PC-9 (cell line): ENCODE measurements around the gene CFAP54. TPM values are rescaled to one million over a fixed set of nuclear protein-coding genes. Genes with fewer than 3 reads are reported as not detected.

Experiments used
- BruUV-seq: library from RNA; stranded (reverse); fragments of 400-500 nt; replicated peaks from 2 replicates; lab custom pipeline; 2021; lab: Mats Ljungman, UMichigan
- CTCF ChIA-PET: fragments of 300-600 bp; sonication (Branson Sonifier 250); formaldehyde crosslinking; loops from one replicate; lab custom pipeline; 2022; ENCODE audit warnings: antibody characterized with exemption; lab: Charles Lee
- POLR2A ChIA-PET: fragments of 300-600 bp; sonication (Branson Sonifier 250); formaldehyde crosslinking; loops from one replicate; lab custom pipeline; 2022; ENCODE audit warnings: antibody characterized with exemption; ENCODE audit not compliant: unreplicated experiment; lab: Charles Lee
- DNase-seq, 2 experiments: peaks; one replicate each; pipeline versions ENCODE4 v3.0.0 to v3.0.0-alpha.2; 2015 to 2022; ENCODE audit warnings: mixed read lengths in 1 of 2
- H2AFZ ChIP-seq: fragments of 200-600 bp; sonication (generic); 2 replicates; pipeline ENCODE4 v1.8.1; 2017; ENCODE audit warnings: antibody characterized with exemption
- H3F3A ChIP-seq: fragments of 200-600 bp; sonication (generic); 2 replicates; pipeline ENCODE4 v1.8.1; 2017; ENCODE audit warnings: antibody characterized with exemption, mild to moderate bottlenecking, low read depth; ENCODE audit not compliant: insufficient read depth
- H3K27ac ChIP-seq: fragments of 200-600 bp; sonication (generic); 2 replicates; pipeline ENCODE4 v1.6.1; 2016; ENCODE audit warnings: mixed run types
- H3K27me3 ChIP-seq: fragments of 200-600 bp; sonication (generic); 2 replicates; pipeline ENCODE4 v1.6.1; 2016; ENCODE audit warnings: low read depth, mixed run types; ENCODE audit not compliant: insufficient read depth
- H3K36me3 ChIP-seq: fragments of 200-600 bp; sonication (generic); 2 replicates; pipeline ENCODE4 v1.6.1; 2016; ENCODE audit warnings: low read depth, mixed run types
- H3K4me1 ChIP-seq: fragments of 200-600 bp; sonication (generic); replicated peaks from 2 replicates; pipeline ENCODE4 v1.6.1; 2016; ENCODE audit warnings: mixed run types; ENCODE audit not compliant: insufficient read depth
- H3K4me2 ChIP-seq: fragments of 200-600 bp; sonication (generic); 2 replicates; pipeline ENCODE4 v1.6.1; 2017; ENCODE audit warnings: mixed run types
- H3K4me3 ChIP-seq: fragments of 200-600 bp; sonication (generic); 2 replicates; pipeline ENCODE4 v1.6.1; 2016; ENCODE audit warnings: mixed run types
- H3K79me2 ChIP-seq: fragments of 200-600 bp; sonication (generic); 2 replicates; pipeline ENCODE4 v1.6.1; 2017; ENCODE audit warnings: low read depth, mixed run types
- H3K9me2 ChIP-seq: fragments of 200-600 bp; sonication (generic); 2 replicates; pipeline ENCODE4 v1.8.1; 2017; ENCODE audit warnings: mild to moderate bottlenecking; ENCODE audit not compliant: insufficient read depth
- H3K9me3 ChIP-seq: fragments of 200-600 bp; sonication (generic); 2 replicates; pipeline ENCODE4 v1.8.1; 2016; ENCODE audit warnings: low read depth; ENCODE audit not compliant: insufficient read depth
- H4K20me1 ChIP-seq: fragments of 200-600 bp; sonication (generic); 2 replicates; pipeline ENCODE4 v1.8.1; 2017; ENCODE audit not compliant: insufficient read depth
- EZH2 ChIP-seq: fragments of 200-600 bp; sonication (generic); IDR thresholded peaks from 2 replicates; pipeline ENCODE4 v1.8.0; 2017; ENCODE audit warnings: antibody characterized with exemption, low read depth
- intact Hi-C: fragments of 100-400 bp; cut with micrococcal nuclease; formaldehyde crosslinking; loops from one replicate; pipeline ENCODE4 v1.10.0; 2022; ENCODE audit not compliant: unreplicated experiment
- total RNA-seq: library from RNA; stranded (reverse); gene quantifications from 2 replicates; pipeline ENCODE4 v1.2.3, GENCODE V29; 2021
- TF ChIP-seq, protein P1 (sequence below): fragments of 200-600 bp; sonication (generic); conservative IDR thresholded peaks from 2 replicates; pipeline ENCODE4 v1.6.1; 2017; ENCODE audit warnings: mixed run types, antibody characterized with exemption, mild to moderate bottlenecking, moderate library complexity

CFAP54 gene
- total RNA-seq, 1 experiment from 2014 or later: 16.4 TPM

DNA sequence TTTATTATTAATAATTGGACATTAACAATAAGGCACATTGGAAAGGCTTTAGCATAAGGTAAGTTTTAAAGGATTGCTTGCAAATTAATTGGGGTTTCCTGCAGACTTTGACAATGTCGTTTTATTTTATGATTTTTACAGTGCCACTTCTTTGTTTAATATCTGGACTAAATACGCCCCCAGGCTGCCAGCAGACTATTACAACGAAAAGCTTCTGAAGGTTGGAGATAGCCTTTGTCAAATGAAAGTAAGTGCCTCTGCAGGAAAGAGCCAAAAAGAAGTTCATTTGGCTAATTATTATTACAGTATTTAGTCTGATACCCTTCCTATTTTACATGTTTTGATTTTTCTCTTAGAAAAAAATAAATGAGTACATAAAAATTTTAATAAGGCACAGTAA, 11.3 kb downstream of the CFAP54 start:
- Histone ChIP-seq H4K20me1 (no peaks in the 10 kb centered on the region), H3K9me2 (0 out of 2 replicates have a peak, but pooled peaks cover 3% of the 10 kb centered on the region), H3K79me2 (no peaks in the 10 kb centered on the region), H3K9me3 (peaks cover 8% of the 10 kb centered on the region; the same call in 1 of the 2 replicates), H3K4me1 (peaks cover 32% of the 10 kb centered on the region), H3K4me2 (peak overlapping the region; percentile 59), H3K27me3 (no peaks in the 10 kb centered on the region), H3K27ac (peak overlapping the region; percentile 98), H3F3A (peaks cover 36% of the 10 kb centered on the region), H3K36me3 (peaks cover 13% of the 10 kb centered on the region; the same call in 1 of the 2 replicates), H2AFZ (peak overlapping the region; percentile 76; the same call in 1 of the 2 replicates), H3K4me3 (no peak overlapping the region)
- no peak for DNase-seq
- intact Hi-C loops: loop anchor here (1.0 to 5.0 kb wide), 3 partner anchors 11 to 283 kb away; partner anchors contain the start of gene CFAP54
- ChIA-PET CTCF (interaction anchor here (0.7 to 0.9 kb wide), 3 partner anchors 11 to 198 kb away, joined by 3 to 12 read pairs (median 10); partner anchors contain the start of gene CFAP54), POLR2A (interaction anchor here (1.0 kb wide), 1 partner anchor 99 kb away, joined by 4 read pairs; no protein-coding TSS in a partner anchor)
- TF ChIP-seq, protein P1, sequence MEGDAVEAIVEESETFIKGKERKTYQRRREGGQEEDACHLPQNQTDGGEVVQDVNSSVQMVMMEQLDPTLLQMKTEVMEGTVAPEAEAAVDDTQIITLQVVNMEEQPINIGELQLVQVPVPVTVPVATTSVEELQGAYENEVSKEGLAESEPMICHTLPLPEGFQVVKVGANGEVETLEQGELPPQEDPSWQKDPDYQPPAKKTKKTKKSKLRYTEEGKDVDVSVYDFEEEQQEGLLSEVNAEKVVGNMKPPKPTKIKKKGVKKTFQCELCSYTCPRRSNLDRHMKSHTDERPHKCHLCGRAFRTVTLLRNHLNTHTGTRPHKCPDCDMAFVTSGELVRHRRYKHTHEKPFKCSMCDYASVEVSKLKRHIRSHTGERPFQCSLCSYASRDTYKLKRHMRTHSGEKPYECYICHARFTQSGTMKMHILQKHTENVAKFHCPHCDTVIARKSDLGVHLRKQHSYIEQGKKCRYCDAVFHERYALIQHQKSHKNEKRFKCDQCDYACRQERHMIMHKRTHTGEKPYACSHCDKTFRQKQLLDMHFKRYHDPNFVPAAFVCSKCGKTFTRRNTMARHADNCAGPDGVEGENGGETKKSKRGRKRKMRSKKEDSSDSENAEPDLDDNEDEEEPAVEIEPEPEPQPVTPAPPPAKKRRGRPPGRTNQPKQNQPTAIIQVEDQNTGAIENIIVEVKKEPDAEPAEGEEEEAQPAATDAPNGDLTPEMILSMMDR: peak; percentile 34; the same call in 1 of the 2 replicates
- TF ChIP-seq EZH2: no peak
- BruUV-seq: no TSS peak

DNA sequence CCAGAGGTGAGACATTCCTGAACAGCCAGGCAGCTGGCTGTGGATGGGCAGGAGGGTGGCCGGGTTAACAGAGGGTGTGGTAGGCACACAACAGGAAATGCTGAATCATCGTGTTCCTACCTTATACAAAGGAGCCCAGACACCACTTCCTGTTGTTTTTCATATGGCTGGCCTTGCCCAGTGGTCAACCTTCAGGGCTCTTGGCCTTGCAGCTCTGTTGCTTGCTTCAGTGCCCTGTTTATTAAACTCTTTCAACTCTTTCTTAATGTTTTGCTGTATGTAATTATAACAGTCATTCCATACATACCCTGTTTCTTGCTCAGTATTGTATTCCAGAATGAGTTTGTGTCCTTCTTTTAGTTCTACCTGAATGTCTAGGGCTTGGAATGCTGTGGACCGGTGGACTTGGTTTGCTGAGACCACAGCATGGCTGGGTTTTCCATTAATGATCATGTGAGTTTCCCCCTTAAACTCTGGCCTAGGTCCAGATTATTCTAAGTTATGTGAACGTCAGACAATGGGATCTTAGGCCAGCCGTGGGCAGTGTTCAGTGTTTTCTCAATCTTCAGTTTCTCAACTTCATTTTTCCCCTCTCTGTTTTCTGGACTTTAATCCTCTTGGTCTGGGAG, 11.9 kb downstream of the CFAP54 start:
- Histone ChIP-seq H3K4me2 (peak overlapping the region; percentile 59), H3K9me2 (0 out of 2 replicates have a peak, but pooled peaks cover 3% of the 10 kb centered on the region), H3K27me3 (no peaks in the 10 kb centered on the region), H3K79me2 (no peaks in the 10 kb centered on the region), H4K20me1 (no peaks in the 10 kb centered on the region), H3K4me1 (peaks cover 32% of the 10 kb centered on the region), H3K27ac (peak overlapping the region; percentile 98), H3F3A (peaks cover 36% of the 10 kb centered on the region), H3K4me3 (peak overlapping the region; percentile 34; the same call in 1 of the 2 replicates), H3K9me3 (peaks cover 8% of the 10 kb centered on the region; the same call in 1 of the 2 replicates), H2AFZ (peak overlapping the region; percentile 76), H3K36me3 (peaks cover 11% of the 10 kb centered on the region; the same call in 1 of the 2 replicates)
- TF ChIP-seq, protein P1: no peak
- no peak for TF ChIP-seq EZH2
- CTCF ChIA-PET: interaction anchor here (0.7 to 0.9 kb wide), 3 partner anchors 12 to 199 kb away, joined by 3 to 12 read pairs (median 10); partner anchors contain the start of gene CFAP54
- peak; percentile 72 to 85 for DNase-seq
- POLR2A ChIA-PET: interaction anchor here (1.0 kb wide), 1 partner anchor 100 kb away, joined by 4 read pairs; no protein-coding TSS in a partner anchor
- intact Hi-C loops: loop anchor here (1.0 to 5.0 kb wide), 2 partner anchors 12 to 284 kb away; partner anchors contain the start of gene CFAP54
- TSS peak; percentile 88 for BruUV-seq

DNA sequence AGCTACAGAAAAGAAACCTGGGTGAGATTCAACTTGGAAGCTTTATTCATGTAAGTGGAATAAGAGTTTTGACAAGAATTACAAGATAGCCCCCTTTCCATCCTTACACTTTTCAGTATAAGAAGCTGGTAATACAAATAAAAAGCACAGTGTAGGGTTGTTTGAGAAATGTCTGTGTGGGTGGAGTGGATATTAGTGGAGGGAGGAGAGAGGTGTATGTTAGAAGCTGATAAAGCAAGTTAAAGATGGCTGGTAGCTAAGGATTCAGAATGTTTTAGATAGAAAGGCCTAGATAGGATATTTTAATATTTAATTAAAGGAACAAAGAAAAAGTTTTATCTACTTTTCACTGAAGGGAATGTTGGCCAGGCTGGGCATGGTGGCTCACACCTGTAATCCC, 12.5 kb downstream of the CFAP54 start:
- Histone ChIP-seq H3K4me3 (0 out of 2 replicates have a peak overlapping the region, but pooled peaks have one; percentile 34), H2AFZ (no peak overlapping the region), H3K36me3 (peaks cover 9% of the 10 kb centered on the region; the same call in 1 of the 2 replicates), H3K9me3 (peaks cover 8% of the 10 kb centered on the region; the same call in 1 of the 2 replicates), H4K20me1 (no peaks in the 10 kb centered on the region), H3K27ac (peak overlapping the region; percentile 98), H3F3A (peaks cover 36% of the 10 kb centered on the region), H3K9me2 (0 out of 2 replicates have a peak, but pooled peaks cover 3% of the 10 kb centered on the region), H3K79me2 (no peaks in the 10 kb centered on the region), H3K4me2 (peak overlapping the region; percentile 59), H3K27me3 (no peaks in the 10 kb centered on the region), H3K4me1 (peaks cover 32% of the 10 kb centered on the region)
- TF ChIP-seq, protein P1: no peak
- TF ChIP-seq EZH2: no peak
- no TSS peak for BruUV-seq
- no peak for DNase-seq
- POLR2A ChIA-PET: interaction anchor here (0.7 kb wide), 1 partner anchor 111 kb away, joined by 3 read pairs; no protein-coding TSS in a partner anchor
- CTCF ChIA-PET: interaction anchor here (0.6 kb wide), 1 partner anchor 861 kb away, joined by 3 read pairs; no protein-coding TSS in a partner anchor
- intact Hi-C loops: loop anchor here (1.0 to 5.0 kb wide), 2 partner anchors 13 to 285 kb away; partner anchors contain the start of gene CFAP54
